ENCODE results near the gene UBA3. TPM values are rescaled to one million over a fixed set of nuclear protein-coding genes. Genes with fewer than 3 reads are reported as not detected.

Gene UBA3
- total and polyA plus RNA-seq, 2 donors (not counting 3 experiments of a cell fraction or from before 2014, with no cell fraction given) = 39.4 to 84.6 TPM

DNA sequence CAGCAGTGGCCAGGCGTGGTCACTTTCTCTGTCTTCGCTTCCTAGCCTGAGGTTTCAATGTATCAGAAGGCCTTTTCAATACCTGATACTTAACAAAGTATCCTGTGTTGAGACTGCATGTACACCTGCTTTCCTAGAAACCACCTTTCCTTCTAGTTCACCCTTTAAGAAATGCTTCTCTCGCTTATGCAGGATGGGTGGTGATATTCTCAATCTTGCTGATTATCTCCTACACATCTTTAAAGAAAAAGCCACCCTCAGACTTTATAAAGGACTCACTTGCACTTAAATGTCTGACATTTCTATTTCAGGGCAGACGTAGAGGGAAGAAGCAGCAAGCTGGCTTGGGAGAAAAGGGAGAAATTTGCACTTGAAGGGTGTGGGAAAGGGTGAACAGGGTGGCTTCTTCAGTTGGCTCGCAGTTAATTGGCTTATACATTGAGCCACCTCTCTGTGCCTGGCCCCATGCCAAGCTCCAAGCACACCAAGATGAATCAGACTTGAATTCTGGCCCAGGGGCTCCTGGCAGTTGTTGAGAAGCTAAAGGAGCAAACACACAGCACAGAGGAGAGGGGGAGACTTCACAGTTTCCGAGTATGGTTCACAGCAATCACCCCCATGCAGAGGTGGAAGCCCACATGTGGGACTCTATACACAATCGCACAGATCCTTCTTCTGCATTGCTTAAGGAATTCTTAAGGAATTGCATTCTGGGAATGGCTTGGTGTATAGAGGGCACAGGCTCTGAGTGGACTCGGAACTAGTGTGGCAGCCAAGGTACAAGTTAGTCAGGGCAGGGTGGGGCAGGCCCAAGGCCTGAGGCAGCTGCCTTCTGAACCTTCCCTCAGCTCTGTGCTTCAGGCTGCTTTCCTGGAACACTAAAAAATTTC is 5.9 kb upstream of the UBA3 start:
- FAIRE-seq = peak; percentile 84
- intact Hi-C loops (cut with micrococcal nuclease) = loop anchor here (1.0 to 5.0 kb wide), 4 partner anchors 34 to 267 kb away; partner anchors contain the start of genes EOGT and TMF1
- TF ChIP-seq JUN (IDR thresholded peaks at IDR 0.05; ENCODE audit: borderline replicate concordance, insufficient read depth, insufficient read length, low read depth) (no peak), MYC (IDR thresholded peaks at IDR 0.05; ENCODE audit: low read depth, low read length) (no peak), FOS (IDR thresholded peaks at IDR 0.05; ENCODE audit: borderline replicate concordance, insufficient read depth, low read length) (peak; percentile 54), GATA2 (IDR thresholded peaks at IDR 0.05; ENCODE audit: insufficient read depth, insufficient read length, low read depth, low read length) (peak; percentile 64), MAX (IDR thresholded peaks at IDR 0.05; ENCODE audit: insufficient read depth, insufficient read length) (no peak), POLR2AphosphoS5 (IDR thresholded peaks at IDR 0.05; ENCODE audit: insufficient read depth, low read depth, low read length) (peak; percentile 82)
- TF ChIP-seq, protein P1, sequence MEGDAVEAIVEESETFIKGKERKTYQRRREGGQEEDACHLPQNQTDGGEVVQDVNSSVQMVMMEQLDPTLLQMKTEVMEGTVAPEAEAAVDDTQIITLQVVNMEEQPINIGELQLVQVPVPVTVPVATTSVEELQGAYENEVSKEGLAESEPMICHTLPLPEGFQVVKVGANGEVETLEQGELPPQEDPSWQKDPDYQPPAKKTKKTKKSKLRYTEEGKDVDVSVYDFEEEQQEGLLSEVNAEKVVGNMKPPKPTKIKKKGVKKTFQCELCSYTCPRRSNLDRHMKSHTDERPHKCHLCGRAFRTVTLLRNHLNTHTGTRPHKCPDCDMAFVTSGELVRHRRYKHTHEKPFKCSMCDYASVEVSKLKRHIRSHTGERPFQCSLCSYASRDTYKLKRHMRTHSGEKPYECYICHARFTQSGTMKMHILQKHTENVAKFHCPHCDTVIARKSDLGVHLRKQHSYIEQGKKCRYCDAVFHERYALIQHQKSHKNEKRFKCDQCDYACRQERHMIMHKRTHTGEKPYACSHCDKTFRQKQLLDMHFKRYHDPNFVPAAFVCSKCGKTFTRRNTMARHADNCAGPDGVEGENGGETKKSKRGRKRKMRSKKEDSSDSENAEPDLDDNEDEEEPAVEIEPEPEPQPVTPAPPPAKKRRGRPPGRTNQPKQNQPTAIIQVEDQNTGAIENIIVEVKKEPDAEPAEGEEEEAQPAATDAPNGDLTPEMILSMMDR (IDR thresholded peaks at IDR 0.05; ENCODE audit: extremely low read depth in 1 of 2, insufficient read depth in 1 of 2, low read depth in 1 of 2, low read length in 2 of 2) = no peak
- H3K79me2 ChIP-seq (ENCODE audit: control insufficient read depth, insufficient read depth, low read length) = peaks cover 53% of the 10 kb centered on the region
- peak overlapping the region; percentile 87 for H3K9ac ChIP-seq (replicated peaks; ENCODE audit: extremely low read depth, insufficient read depth, low read length)
- no peaks in the 10 kb centered on the region for H3K36me3 ChIP-seq (ENCODE audit: control insufficient read depth in 2 of 2, extremely low read depth in 1 of 2, insufficient read depth in 2 of 2, low read length in 2 of 2)
- peaks cover 78% of the 10 kb centered on the region for H3K4me1 ChIP-seq (ENCODE audit: control insufficient read depth, extremely low read depth, insufficient read depth, low read length)
- H3K27ac ChIP-seq (ENCODE audit: insufficient read depth, low read depth, low read length) = peak overlapping the region; percentile 68
- CTCF ChIA-PET = interaction anchor here (0.6 to 2.4 kb wide), 6 partner anchors 15 to 687 kb away, joined by 3 to 9 read pairs (median 4); no protein-coding TSS in a partner anchor
- POLR2A ChIA-PET = interaction anchor here (0.7 to 1.3 kb wide), 3 partner anchors 96 to 1383 kb away, joined by 3 to 6 read pairs (median 4); no protein-coding TSS in a partner anchor
- H3K9me3 ChIP-seq (replicated peaks; ENCODE audit: control insufficient read depth, insufficient read depth, low read length) = no peaks in the 10 kb centered on the region
- peak overlapping the region; percentile 91 for H3K4me2 ChIP-seq (ENCODE audit: insufficient read depth, low read length)
- no TSS peak for BruUV-seq (replicated peaks)
- H3K27me3 ChIP-seq (ENCODE audit: control insufficient read depth in 2 of 2, insufficient read depth in 2 of 2, low read length in 2 of 2) = no peaks in the 10 kb centered on the region
- H4K20me1 ChIP-seq (replicated peaks; ENCODE audit: control insufficient read depth, extremely low read depth, insufficient read depth, low read length) = no peaks in the 10 kb centered on the region
- no peaks in the 10 kb centered on the region for H3K9me1 ChIP-seq (replicated peaks; ENCODE audit: control insufficient read depth, extremely low read depth, insufficient read depth, low read length)
- H3K4me3 ChIP-seq (replicated peaks in 1 of 3; ENCODE audit: insufficient read depth in 1 of 3, low read depth in 1 of 3, low read length in 3 of 3) = peak overlapping the region; percentile 77 to 87 (median 80)
- DNase-seq (ENCODE audit: low read depth, low spot score) = peak; percentile 96
- H2AFZ ChIP-seq (ENCODE audit: low read depth, low read length) = peak overlapping the region; percentile 69
- dilution Hi-C loops (cut with MboI; ENCODE audit: extremely low pct_ligation_motif_present, low sequenced_read_pairs) = no loop called here

Measured in endothelial cell of umbilical vein (primary cell).